ENCODE results near the gene LMOD1.

GRCh38 chr1:201944002-201944401 lies 2.3 kb downstream of the LMOD1 start:
- TF ChIP-seq, protein P1, sequence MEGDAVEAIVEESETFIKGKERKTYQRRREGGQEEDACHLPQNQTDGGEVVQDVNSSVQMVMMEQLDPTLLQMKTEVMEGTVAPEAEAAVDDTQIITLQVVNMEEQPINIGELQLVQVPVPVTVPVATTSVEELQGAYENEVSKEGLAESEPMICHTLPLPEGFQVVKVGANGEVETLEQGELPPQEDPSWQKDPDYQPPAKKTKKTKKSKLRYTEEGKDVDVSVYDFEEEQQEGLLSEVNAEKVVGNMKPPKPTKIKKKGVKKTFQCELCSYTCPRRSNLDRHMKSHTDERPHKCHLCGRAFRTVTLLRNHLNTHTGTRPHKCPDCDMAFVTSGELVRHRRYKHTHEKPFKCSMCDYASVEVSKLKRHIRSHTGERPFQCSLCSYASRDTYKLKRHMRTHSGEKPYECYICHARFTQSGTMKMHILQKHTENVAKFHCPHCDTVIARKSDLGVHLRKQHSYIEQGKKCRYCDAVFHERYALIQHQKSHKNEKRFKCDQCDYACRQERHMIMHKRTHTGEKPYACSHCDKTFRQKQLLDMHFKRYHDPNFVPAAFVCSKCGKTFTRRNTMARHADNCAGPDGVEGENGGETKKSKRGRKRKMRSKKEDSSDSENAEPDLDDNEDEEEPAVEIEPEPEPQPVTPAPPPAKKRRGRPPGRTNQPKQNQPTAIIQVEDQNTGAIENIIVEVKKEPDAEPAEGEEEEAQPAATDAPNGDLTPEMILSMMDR (IDR thresholded peaks at IDR 0.05): no peak
- TF ChIP-seq ZFX (IDR thresholded peaks at IDR 0.05; ENCODE audit: borderline replicate concordance): no peak
